ENCODE results near the gene SLC39A3.

GRCh38 chr19:2690856-2691255 is 49.0 kb downstream of the SLC39A3 start:
- no peak for TF ChIP-seq CTCF (IDR thresholded peaks at IDR 0.05)
- no peak for TF ChIP-seq EP300 (IDR thresholded peaks at IDR 0.05)
- no peak for TF ChIP-seq POLR2A (IDR thresholded peaks at IDR 0.05)
